Ascending aorta (tissue), 2 donors: ENCODE measurements around the gene PDK2. TPM values are rescaled to one million over a fixed set of nuclear protein-coding genes. Genes with fewer than 3 reads are reported as not detected.
A peak's percentile ranks its signal among the peaks of the same experiment; 100 is the strongest.

ENCODE experiments used
- DNase-seq, 2 donors: peaks; one replicate each; pipeline ENCODE4 v3.0.0-alpha.2; 2019; ENCODE audit warnings: low spot score in 2 of 2
- H3K27ac ChIP-seq, 2 donors: fragments of 200-600 bp; sonication (generic); one replicate each; pipeline ENCODE4 v1.5.1; 2016 to 2017; ENCODE audit warnings: mild to moderate bottlenecking in 1 of 2
- H3K27me3 ChIP-seq: fragments of 200-600 bp; sonication (generic); one replicate; pipeline ENCODE4 v1.5.1; 2017
- H3K36me3 ChIP-seq, 2 donors: fragments of 200-600 bp; sonication (generic); one replicate each; pipeline ENCODE4 v1.5.1; 2016
- H3K4me1 ChIP-seq, 2 donors: fragments of 200-600 bp; sonication (generic); one replicate each; pipeline ENCODE4 v1.5.1; 2016 to 2017; ENCODE audit warnings: mild to moderate bottlenecking in 1 of 2
- H3K4me3 ChIP-seq, 2 donors: fragments of 200-600 bp; sonication (generic); one replicate each; pipeline ENCODE4 v1.5.1; 2016 to 2017; ENCODE audit warnings: mild to moderate bottlenecking in 1 of 2
- H3K9me3 ChIP-seq, 2 donors: fragments of 200-600 bp; sonication (generic); one replicate each; pipeline ENCODE4 v1.5.1; 2016
- CTCF ChIP-seq, 3 experiments: fragments of 200-600 bp in 2 of 3; fragments of 450-650 bp in 1 of 3; sonication (generic) in 2 of 3; IDR thresholded peaks; one replicate each; pipeline ENCODE4 v1.5.1; 2016 to 2019; ENCODE audit warnings: antibody characterized with exemption in 3 of 3, mild to moderate bottlenecking in 1 of 3, moderate library complexity in 1 of 3
- intact Hi-C: fragments of 100-400 bp; cut with DNase I; formaldehyde crosslinking; loops from one replicate; pipeline ENCODE4 v1.15.1; 2023
- total RNA-seq: library from RNA; depleted of rRNA; stranded (reverse); fragments of >200 nt; gene quantifications from one replicate; pipeline ENCODE4 v1.1.0, GENCODE V29; 2016

Gene PDK2
- total RNA-seq, 1 donor from 2014 or later: 73.5 TPM

- Histone ChIP-seq H3K27ac (peak overlapping the region; percentile 92 to 97), H3K36me3 (peaks cover 50 to 54% of the 10 kb centered on the region in 2 donors), H3K27me3 (no peaks in the 10 kb centered on the region), H3K9me3 (no peaks in the 10 kb centered on the region), H3K4me3 (no peak overlapping the region), H3K4me1 (peaks cover 13 to 20% of the 10 kb centered on the region in 2 donors)
- TF ChIP-seq CTCF (IDR thresholded peaks at IDR 0.05): no peak
- DNase-seq: no peak
- intact Hi-C loops: loop anchor here (5.0 kb wide), 2 partner anchors 38 to 68 kb away; no protein-coding TSS in a partner anchor
These were observed 14.6 kb downstream of the PDK2 start for GRCh38 chr17:50109785-50110184.

GRCh38 chr17:50110591-50111349 is 15.6 kb downstream of the PDK2 start:
- peaks cover 13 to 20% of the 10 kb centered on the region in 2 donors for H3K4me1 ChIP-seq
- H3K36me3 ChIP-seq: peaks cover 42 to 45% of the 10 kb centered on the region in 2 donors
- no peaks in the 10 kb centered on the region for H3K27me3 ChIP-seq
- H3K27ac ChIP-seq: peak overlapping the region; percentile 92 to 97
- TF ChIP-seq CTCF (IDR thresholded peaks at IDR 0.05): no peak
- no peaks in the 10 kb centered on the region for H3K9me3 ChIP-seq
- intact Hi-C loops: loop anchor here (1.0 to 5.0 kb wide), 3 partner anchors 15 to 67 kb away; partner anchors contain the start of gene PDK2
- DNase-seq: no peak
- H3K4me3 ChIP-seq: no peak overlapping the region

- H3K4me1 ChIP-seq: peaks cover 15 to 22% of the 10 kb centered on the region in 2 donors
- no peak for TF ChIP-seq CTCF (IDR thresholded peaks at IDR 0.05)
- no peaks in the 10 kb centered on the region for H3K9me3 ChIP-seq
- H3K27ac ChIP-seq: peak overlapping the region; percentile 92 to 97
- H3K27me3 ChIP-seq: no peaks in the 10 kb centered on the region
- H3K36me3 ChIP-seq: peaks cover 33 to 35% of the 10 kb centered on the region in 2 donors
- no peak overlapping the region for H3K4me3 ChIP-seq
- intact Hi-C loops: loop anchor here (1.0 to 5.0 kb wide), 3 partner anchors 17 to 65 kb away; partner anchors contain the start of gene PDK2
- peak; percentile 37 to 89 for DNase-seq
These were observed 16.8 kb downstream of the PDK2 start for GRCh38 chr17:50111673-50112655.

GRCh38 chr17:50112694-50113093 is 17.5 kb downstream of the PDK2 start:
- peaks cover 21 to 28% of the 10 kb centered on the region in 2 donors for H3K4me1 ChIP-seq
- H3K36me3 ChIP-seq: peaks cover 27 to 29% of the 10 kb centered on the region in 2 donors
- no peak overlapping the region for H3K4me3 ChIP-seq
- no peak for DNase-seq
- no peaks in the 10 kb centered on the region for H3K9me3 ChIP-seq
- peak overlapping the region; percentile 92 to 97 for H3K27ac ChIP-seq
- intact Hi-C loops: loop anchor here (5.0 kb wide), 2 partner anchors 35 to 65 kb away; no protein-coding TSS in a partner anchor
- H3K27me3 ChIP-seq: no peaks in the 10 kb centered on the region
- TF ChIP-seq CTCF (IDR thresholded peaks at IDR 0.05): peak; percentile 24 to 38 (median 28)

- intact Hi-C loops: loop anchor here (5.0 kb wide), 2 partner anchors 34 to 64 kb away; no protein-coding TSS in a partner anchor
- peaks cover 16 to 18% of the 10 kb centered on the region in 2 donors for H3K36me3 ChIP-seq
- peak overlapping the region in 1 of 2 donors; percentile 92 for H3K27ac ChIP-seq
- H3K4me3 ChIP-seq: no peak overlapping the region
- no peaks in the 10 kb centered on the region for H3K9me3 ChIP-seq
- TF ChIP-seq CTCF (IDR thresholded peaks at IDR 0.05): no peak
- no peaks in the 10 kb centered on the region for H3K27me3 ChIP-seq
- peaks cover 21 to 28% of the 10 kb centered on the region in 2 donors for H3K4me1 ChIP-seq
- no peak for DNase-seq
These were observed 18.6 kb downstream of the PDK2 start for GRCh38 chr17:50113624-50114320.
